Measurements from ENCODE around the gene PON3.

Gene PON3

DNA sequence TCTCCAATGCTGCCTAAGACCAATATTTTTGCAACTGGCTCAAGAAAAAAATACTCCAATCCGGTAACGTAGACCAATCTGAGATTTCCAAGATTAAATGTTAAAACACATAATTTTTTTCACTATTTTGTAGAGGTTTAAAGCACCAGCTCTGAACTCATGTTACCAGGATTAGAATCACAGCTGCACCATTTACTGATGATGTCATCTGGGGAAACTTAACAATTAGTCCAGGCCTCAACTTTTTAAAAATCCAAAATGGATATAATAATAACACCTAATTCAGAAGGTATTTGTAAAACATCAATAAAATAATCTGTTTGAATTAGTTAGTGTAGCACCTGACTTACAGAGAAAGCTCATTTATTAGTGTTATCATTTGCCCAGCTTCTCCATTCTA is 86.2 kb downstream of the PON3 start:
- TF ChIP-seq, protein P1, sequence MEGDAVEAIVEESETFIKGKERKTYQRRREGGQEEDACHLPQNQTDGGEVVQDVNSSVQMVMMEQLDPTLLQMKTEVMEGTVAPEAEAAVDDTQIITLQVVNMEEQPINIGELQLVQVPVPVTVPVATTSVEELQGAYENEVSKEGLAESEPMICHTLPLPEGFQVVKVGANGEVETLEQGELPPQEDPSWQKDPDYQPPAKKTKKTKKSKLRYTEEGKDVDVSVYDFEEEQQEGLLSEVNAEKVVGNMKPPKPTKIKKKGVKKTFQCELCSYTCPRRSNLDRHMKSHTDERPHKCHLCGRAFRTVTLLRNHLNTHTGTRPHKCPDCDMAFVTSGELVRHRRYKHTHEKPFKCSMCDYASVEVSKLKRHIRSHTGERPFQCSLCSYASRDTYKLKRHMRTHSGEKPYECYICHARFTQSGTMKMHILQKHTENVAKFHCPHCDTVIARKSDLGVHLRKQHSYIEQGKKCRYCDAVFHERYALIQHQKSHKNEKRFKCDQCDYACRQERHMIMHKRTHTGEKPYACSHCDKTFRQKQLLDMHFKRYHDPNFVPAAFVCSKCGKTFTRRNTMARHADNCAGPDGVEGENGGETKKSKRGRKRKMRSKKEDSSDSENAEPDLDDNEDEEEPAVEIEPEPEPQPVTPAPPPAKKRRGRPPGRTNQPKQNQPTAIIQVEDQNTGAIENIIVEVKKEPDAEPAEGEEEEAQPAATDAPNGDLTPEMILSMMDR (IDR thresholded peaks at IDR 0.05; ENCODE audit: low read depth, low read length), result no peak

More for the DNA sequence above, 86.2 kb downstream of the PON3 start:
- no peak overlapping the region for H3K4me3 ChIP-seq (ENCODE audit: low read depth, low read length)
